GM19463 (cell line): ENCODE measurements around the gene SOD2.
A peak's percentile ranks its signal among the peaks of the same experiment; 100 is the strongest.
"Not testable (repeated sequence)": the region's sequence is repeated elsewhere in the genome, so short reads cannot be mapped to it uniquely, and the experiment has no call there.

ENCODE experiments used
- ATAC-seq: cut with Tn5 transposase; IDR thresholded peaks from one replicate; pipeline ENCODE4 v1.9.1; 2021; ENCODE audit warnings: mild to moderate bottlenecking, moderate library complexity; ENCODE audit not compliant: unreplicated experiment

SOD2 gene

DNA sequence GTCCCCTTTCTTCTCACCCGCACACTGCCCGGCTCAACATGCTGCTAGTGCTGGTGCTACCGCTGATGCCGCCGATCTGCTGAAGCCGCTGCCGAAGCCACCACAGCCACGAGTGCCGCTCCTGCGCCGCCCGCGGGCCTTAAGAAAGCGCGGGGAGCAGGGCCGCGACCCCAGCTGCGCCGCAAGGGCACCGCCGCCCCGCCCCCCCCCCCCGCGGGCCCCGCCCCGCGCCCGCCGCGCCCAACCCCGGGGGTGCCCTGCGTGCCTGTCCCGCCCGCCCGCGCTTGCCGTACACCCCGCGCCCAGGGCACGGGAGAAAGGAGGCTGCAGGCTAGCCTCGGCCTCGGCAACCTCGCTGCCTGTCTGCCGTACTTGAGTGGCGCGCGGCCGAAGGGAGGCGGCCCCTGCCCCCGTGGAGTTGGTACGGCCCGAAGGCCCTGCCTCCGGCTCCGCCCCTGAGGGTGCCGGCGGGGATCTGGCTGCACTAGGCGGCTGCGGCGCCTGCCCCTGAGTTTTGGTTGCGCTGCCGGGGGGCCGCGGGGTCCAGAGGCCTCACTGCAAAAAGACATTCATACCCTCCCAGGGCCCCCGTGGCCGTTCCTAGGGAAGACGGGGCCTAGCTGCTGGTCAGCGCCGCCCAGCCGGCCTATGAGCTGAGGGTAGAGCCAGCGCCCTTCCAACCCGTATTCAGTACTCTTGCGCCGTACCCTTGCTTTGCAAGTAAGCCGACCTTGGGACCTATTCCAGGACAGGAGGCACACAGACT, at the start of gene SOD2:
Gene SOD2 (minus strand): TSS at position 114 of the 766 bp plus-strand sequence. CDS start 74 bp downstream, at position 40.
- ATAC-seq, result peak; percentile 79

DNA sequence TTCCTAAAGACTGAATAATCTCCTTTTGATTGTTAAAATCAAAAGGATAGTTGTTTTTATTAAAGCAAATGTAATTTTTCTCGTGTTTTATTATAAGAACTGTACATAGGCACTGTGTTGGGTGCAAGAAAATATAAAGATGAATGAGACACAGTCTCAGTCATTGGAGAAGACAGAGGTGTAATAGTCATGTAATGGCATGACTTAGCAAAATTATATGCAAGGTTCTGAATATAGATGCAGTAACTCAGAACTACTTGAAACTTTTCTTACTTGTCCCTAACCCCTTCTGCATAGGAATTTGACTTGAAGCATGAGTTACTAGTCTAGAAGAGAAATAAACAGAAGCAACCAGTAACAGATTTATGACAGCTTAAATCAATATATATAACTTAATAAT, 49.1 kb upstream of the SOD2 start:
- ATAC-seq, result no peak

DNA sequence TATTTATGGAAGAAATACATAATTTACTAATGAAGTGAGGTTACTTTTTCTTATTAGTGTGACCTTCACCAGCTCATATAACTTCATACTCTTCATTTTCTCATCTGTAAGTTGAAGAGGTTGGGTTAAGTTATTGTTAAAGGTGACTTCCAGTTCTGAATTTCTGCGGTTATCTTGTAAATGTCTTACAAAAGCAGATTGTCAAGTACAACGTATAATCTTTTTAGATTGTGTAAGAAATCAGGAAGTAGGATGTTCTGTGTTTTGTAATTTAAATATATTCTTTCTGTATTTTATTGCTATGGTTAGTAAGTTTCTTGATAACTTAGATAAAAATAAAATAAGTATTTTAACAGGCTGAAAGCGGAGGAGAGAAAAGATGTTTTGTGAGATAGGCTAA, 46.3 kb upstream of the SOD2 start:
- ATAC-seq, result no peak

DNA sequence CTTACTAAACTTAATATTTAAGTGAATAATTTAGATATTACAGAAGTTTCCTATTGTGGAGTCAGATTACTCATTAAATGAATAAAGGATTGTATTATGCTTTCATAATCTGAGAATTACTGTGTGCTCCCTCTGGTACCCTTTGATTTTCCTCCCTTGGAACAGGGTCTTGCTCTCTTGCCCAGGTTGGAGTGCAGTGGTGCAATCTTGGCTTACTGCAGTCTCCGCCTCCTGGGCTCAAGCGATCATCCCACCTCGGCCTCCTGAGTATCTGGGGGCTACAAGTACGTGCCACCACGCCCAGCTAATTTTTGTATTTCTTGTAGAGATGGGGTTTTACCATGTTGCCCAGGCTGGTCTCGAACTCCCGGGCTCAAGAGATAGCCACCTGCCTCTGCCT, 43.9 kb upstream of the SOD2 start:
- no peak for ATAC-seq

DNA sequence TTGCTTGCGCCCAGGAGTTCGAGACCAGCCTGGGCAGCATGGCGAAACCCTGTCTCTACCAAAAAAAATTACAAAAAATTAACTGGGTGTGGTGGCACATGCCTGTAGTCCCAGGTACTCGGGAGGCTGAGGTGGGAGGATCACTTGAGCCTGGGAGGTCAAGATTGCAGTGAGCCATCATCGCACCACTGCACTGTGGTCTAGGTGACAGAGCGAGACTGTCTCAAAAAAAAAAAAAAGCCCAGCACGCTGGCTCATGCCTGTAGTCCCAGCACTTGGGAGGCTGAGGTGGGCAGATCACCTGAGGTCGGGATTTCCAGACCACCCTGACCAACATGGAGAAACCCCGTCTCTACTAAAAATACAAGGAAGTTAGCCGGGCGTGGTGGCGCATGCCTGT, 40.4 kb upstream of the SOD2 start:
- not testable (repeated sequence) for ATAC-seq

DNA sequence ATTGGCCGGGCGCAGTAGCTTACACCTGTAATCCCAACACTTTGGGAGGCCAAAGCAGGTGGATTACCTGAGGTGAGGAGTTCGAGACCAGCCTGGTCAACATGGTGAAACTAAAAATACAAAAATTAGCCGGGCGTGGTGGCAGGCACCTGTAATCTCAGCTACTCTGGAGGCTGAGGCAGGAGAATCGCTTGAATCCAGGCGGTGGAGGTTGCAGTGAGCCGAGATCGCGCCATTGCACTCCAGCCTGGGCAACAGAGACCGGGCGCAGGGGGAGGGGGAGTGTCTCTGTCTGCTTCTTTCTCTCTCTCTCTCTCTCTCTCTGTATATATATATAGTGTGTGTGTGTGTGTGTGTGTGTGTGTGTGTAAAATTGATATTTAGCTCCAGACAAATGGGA, 39.5 kb upstream of the SOD2 start:
- ATAC-seq, result not testable (repeated sequence)

DNA sequence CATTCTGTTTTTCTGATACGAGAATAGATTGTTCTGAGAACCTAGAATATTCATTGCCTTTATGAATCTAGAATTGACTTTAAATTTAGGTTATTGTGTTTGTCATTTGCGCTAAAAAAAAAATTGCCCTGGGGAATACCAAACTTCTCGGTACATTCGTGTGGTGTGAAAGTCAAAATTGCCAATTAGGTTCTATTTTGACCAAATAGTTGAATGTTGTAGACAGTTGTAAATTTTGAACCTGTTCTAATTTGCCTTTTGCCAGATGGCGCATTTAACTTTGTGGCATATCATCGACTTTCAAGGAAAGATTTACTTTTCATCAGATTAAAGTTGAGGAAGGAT, 37.3 kb upstream of the SOD2 start:
- no peak for ATAC-seq

DNA sequence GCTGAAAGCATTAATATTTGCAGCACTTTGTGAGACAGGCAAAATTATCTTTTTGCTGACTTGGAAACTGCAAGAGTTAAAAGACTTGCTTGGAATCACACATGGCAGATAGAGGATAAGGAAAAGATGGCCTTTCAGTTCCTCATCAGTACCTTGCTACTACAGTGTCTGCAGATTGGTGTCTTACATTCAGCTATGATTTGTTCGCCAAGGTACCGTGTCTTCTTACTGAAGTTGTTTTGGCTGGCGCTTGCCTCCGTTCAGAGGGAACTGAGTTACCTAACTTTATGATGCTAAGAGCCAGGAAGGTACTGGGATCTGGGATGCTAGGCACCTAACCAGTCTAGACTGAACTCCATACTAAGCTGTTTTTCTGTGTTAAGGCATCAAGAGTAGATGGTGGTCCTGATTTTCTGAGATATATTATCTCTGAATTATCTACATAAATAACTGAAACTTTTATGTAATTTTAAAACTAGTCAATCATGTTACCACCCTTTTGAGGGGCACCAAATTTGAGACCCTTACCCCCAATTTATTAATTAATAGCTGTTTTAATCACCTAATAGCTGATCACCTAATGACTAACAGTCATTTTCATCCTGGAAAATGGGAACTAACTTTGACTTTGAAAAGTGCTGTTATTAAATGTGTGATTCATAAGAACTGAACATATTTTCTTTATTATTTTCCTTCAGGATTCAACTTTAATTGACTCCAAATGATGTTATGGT, 36.7 kb upstream of the SOD2 start:
- no peak for ATAC-seq

DNA sequence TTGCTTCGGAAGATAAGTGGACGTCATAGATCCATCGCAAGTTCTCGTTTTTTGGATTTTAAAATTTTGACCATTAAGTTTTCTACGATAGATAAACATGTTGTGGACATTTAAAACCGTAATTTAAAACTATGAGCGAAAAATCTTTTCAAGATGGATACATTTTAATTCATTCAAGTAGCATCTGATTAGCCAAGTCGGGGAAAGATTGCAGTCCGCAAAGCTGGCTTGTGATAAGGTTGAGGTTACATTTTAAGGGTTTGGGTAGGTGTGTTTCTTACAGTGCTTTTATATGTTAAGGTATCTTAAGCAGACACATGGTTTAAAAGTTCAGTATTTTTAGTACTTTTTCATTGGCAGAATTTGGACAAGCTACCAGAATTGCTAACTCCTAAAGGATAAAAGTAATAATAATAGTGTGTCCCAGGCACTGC, 35.5 kb upstream of the SOD2 start:
- ATAC-seq, result no peak

DNA sequence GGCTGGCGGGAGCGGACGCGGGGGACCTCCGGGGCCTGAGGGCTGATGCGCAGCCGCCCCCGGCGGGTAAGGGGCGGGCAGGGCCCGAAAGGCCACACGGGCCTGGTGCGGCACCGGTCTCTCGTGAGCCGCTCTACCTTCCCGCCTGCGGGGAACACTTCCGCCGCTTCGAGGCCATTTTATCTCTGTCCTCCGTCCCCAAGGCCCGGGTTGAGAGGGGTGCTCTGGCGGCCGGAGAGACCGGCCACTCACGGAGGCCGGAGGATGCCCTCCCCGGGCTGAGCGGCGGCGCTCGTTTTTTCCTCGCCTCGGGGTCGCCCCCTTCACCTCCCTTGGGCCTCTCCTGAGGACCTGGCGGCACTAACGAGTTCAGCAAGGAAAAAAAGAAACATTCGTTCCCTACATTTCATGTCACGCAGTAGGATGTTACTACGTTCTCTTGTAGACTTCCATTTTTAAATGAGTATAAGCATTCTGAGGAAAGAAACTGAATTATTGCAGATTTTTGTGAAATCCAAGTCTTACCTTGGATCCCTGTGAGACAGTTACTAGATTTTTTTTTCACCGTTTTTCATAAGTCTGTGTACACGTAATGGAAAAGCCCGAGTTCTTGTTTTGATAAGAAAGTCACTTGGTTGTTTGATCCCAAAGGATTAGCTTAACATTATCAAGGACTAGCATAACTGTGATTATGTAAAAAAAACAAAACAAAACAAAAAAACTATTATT, 34.8 kb upstream of the SOD2 start:
- peak; percentile 34 for ATAC-seq

DNA sequence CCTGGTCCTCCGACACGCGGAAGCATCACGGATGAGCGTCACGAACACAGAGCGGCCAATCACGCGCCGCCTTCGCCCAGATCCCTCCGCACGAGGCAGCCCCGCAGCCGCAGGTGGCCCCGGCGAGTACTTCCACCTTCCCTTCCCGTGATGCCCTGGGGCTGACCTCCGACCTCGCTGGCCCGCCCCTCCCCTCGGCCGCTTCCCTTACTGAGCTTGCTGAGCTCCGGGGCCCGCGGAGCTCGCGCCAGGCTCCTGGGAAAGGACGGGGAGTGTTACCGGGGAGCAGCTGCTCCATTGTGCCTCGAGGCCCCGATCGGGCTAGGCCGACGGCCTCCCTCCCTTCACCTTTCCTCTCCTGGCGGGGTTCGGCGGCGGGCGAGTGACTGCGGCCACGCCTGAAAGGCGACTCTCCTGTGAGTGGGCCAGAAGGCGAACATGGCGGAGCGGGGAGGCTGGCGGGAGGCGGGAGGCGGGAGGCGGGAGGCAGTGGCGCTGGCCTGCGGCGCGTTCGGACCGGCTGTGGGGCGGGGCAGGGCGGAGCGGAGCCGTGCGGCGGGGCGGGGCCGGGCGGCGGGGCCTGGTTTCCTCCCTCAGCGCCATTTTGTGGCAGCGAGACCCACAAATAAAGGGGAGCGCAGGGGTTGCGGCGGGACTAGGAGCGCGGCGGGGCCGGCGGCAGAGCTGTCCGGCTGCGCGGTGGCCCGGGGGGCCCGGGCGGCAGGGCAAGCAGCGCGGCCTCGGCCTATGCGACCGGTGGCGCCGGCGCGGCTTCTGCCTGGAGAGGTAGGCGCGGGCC, 34.1 kb upstream of the SOD2 start, which contains the start of gene WTAP:
Gene WTAP (plus strand): TSS at position 589 of the 799 bp plus-strand sequence. CDS start 8,760 bp downstream, outside the sequence.
- ATAC-seq, result peak; percentile 70

DNA sequence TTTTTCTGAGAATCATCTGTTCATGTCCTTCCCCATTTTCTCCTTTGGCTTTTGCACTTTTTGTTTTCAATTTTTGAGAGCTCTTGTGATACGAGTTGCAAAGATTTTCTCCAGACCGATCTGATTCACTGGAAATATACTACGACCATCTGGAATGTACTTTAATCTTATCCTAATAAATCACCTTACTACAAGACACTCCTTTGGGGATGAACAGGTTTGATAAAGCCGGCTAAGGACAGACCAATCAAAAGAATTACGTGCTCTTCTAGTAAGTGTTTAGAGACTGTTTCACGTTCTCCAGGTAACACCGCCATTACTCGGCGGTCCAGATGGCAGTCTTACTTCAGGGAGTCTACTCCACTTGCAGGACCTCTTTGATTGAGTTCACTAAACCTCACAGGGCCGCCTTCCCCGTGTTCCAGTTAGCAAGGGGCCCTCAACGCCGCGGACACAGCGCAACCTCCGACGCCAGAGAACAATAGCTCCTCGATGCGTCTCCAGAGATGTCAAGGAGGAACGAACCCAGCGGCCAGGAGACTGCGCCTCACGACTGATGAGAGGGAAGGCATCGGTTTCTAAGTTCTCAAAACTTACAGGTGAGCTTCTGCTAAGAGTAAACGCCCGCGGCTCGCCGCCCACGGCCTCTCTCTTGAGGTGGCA, 33.3 kb upstream of the SOD2 start:
- peak; percentile 17 for ATAC-seq

DNA sequence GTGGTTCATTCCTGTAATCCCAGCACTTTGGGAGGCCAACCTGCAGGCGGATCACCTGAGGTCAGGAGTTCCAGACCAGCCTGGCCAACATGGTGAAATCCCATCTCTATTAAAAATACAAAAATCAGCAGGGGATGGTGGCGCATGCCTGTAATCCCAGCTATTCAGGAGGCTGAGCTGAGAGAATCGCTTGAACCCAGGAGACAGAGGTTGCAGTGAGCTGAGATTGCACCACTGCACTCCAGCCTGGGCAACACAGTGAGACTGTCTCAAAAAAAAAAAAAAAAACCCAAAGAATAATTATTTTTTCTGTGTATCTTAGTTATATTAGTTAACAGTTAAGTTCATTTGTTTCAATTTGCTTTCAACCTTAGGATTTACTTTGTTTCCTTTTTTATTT, 32.2 kb upstream of the SOD2 start:
- ATAC-seq, result not testable (repeated sequence)

DNA sequence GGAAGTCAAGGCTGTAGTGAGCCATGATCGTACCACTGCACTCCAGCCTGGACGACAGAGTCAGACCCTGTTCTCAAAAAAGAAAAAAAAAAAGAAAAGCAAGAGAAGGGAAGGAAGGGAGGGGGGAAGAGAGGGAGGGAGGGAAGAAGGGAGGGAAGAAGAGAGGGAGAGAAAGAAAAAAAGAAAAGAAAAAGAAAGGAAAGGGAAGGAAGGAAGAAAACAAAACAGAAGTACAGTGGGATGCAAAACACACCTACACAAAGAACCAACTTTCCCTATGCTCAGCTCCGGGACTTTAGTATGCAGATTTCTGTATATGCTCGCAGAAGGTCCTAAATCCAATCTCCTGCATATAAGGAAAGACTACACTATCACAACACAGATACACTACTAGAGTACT, 31.7 kb upstream of the SOD2 start:
- no peak for ATAC-seq

DNA sequence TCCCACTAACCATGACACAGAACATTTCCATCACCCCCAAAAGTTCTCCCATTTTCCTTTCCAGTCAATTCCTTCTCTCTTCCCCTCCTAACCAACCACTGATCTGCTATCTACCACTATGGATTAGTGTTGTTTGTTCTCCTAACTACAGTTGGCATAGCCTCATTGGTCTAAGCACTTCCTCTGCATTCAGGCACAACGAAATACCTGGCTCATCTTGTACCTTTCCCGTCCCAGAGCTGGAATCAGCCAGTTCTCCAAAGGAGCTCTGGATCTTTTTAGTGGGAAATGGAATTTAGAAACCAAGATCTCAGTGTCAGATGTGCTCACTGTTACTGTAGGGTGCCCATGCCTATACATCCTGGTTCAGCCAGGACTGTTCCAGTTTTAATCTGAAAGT, 30.2 kb upstream of the SOD2 start:
- ATAC-seq, result no peak

DNA sequence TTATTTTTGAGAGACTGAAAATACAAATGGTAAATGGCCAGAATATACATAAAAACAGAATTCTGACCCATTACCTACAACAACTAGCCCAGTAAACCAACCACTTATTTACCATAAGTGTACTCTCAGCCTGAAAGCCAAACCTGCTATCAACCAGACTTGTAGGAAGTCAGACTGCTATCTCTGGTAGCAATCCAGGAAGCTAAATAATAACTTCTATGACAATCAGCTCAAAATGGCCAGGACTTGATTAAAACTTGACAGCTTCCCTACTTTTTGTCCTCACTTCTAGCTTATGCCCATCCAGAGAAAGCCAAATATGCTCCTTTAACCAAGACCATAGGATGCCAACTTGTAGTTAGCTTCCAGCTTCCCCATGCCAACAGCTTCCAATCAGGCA, 29.6 kb upstream of the SOD2 start:
- ATAC-seq, result no peak

DNA sequence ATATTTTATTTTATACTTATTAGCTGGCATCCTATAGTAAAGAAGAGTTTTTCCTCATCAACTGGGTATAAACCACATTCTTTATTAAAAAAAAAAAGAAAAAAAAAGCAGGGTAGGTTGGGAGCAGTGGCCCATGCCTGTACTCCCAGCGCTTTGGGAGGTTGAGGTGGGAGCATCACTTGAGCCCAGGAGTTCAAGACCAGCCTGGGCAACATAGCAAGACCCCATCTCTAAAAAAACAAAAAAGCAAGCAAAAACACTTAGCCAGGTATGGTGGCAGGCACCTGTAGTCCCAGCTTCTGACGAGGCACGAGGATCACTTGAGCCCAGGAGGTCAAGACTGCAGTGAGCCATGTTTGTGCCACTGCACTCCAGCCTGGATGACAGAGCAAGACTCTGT, 28.9 kb upstream of the SOD2 start:
- not testable (repeated sequence) for ATAC-seq

DNA sequence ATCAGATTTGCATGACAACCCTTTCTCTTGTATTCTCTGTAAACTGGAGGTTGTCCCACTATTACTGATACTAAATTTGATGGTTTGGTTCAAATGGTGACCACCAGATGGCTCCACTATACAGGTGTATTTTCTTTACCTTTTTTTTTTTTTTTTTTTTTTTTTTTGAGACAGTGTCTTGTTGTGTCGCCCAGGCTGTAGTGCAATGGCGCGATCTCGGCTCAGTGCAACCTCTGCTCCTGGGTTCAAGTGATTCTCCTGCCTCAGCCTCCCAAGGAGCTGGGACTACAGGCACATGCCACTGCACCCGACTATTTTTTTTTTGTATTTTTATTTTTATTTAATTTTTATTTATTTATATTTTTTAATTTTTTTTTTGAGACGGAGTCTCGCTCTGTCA, 27.7 kb upstream of the SOD2 start:
- no peak for ATAC-seq

DNA sequence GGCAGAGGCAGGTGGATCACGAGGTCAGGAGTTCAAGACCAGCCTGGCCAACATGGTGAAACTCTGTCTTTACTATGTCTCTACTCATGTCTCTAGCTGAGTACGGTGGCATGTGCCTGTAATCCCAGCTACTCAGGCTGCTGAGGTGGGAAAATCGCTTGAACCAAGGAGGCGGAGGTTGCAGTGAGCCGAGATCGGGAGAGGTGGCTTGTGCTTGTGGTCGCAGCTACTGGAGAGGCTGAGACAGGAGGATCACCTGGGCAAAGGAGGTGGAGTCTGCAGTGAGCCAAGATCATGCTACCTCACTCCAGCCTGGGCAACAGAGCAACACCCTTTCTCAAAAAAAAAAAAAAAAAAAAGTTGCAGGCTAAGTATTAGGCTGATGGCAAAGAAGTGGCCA, 26.2 kb upstream of the SOD2 start:
- ATAC-seq, result no peak

DNA sequence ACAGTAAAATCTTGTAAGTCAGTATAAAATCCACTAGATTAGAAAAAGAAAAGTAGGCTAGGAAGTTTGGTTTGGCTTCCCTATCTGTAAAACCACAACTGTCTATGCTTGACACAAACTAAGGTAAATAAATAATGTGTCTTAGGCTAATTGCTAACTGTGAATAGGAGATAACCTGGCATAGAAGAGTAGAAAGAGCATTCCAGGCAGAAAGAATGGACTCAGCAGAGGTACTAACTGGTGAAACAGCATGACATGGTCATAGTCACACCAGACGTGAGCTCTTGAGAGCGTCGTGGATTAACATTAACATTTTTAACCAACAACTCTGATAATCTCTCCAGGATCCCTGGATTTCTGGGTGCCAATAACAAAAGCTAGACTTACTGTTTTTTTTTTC, 25.6 kb upstream of the SOD2 start:
- no peak for ATAC-seq
